ENCODE results near the gene INCA1.

Gene INCA1

DNA sequence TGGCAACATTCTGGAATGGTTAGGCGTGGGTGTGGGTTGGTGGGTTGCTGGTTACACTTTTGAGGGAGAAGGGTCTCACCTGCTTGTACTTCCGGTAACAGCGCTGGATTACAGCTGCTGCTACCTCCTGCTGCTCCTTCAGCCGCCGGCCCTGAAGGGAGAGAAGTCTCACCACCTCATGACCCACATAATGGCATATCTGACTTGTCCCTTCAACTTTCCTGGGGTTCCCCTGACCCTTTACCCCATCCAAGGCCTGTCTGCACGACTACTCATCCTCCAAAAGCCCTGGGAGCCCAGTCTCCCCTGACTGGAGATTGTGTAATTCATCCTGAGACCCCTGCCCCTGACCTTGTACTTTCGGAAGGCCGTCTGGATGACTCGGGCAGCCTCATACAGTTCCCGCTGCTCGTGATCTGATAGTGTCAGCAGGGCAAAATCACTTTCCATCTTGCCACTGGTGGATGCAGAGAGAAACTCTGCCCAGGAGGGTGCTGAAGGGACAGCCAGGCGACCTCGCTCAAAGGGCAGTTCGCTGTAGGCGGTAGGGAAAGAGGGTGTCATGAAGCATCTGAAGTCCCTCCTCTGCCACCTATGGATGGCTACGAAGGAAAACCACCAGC, 27.7 kb downstream of the INCA1 start:
- DNase-seq: no peak

DNA sequence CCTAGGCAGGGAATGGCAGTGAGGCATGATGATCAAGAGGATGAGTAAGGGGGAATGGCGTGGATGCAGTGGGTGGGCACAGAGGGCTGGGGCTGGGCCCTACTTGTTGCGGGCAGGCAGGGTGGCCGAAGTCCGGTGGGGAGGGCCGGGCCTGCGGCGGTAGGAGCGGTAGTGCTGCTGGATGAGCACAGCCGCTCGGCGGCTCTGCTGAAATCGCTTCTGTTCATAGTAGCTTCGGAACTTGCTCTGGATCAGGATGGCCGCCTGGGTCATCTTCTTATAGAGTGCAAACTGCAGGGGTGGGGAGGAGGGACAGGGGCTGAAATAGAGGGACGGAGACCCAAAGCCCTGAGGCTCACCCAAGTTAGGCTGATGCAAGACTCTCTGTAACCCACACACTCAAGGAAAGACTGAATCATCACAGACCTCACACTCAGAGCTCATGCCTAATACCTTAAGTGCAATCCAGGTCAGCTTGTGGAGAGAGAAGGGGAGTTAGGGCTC, 28.2 kb downstream of the INCA1 start:
- no peak for DNase-seq

GRCh38 chr17:4968486-4969046, 28.8 kb downstream of the INCA1 start:
- no peak for DNase-seq

DNA sequence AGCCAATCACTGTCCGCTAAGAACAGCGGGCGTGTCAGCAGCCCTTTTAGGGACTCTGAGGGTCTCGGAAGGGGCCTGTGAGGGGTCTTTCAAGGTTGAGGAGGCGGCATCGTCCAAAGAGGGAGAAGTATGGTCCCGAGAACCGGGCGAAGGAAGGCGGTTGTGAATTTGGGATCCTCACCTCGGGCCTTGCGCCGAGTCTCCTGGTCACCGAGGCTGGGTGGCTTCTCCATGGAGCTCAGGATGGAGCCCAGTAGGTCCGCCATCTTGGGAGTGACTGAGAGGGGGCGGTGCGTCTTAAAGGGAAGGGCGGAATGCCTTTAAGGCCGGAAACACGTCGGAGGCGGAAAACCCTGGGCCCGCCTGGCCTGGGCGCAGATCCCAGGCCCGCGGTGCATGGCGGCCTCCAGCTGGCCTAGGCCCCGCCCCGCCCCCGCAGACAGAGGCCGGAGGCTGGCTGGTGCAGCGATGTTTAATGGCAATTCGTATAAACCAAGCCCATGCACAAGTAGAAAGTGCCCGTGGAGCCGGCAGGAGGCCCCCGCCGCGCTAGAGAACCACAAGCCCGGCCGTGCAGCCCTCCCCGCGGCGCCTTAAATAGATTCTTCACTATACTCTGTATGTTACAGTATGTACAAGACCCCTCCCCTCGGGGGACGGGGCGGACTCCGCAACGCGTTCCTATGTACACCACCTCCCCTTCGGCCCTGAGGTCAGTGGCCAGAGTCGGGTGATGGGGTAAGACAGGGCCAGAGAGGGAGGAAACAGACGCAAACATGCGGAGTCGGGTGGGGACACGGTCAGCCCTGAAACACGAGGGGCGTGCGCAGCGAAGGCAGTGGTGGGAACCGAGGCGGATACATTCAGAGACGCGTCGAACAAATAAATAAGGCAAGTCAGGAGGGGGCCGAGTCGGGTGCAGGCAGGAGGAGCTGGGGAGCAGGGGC, 29.5 kb downstream of the INCA1 start, which contains the start of gene SPAG7:
SPAG7 (minus strand) TSS at position 279 of the 947 bp plus-strand sequence; CDS start at position 266, 13 bp downstream.
- DNase-seq: peak; percentile 89

- DNase-seq: peak; percentile 97
Measured at GRCh38 chr17:4966844-4967538, 30.3 kb downstream of the INCA1 start.

DNA sequence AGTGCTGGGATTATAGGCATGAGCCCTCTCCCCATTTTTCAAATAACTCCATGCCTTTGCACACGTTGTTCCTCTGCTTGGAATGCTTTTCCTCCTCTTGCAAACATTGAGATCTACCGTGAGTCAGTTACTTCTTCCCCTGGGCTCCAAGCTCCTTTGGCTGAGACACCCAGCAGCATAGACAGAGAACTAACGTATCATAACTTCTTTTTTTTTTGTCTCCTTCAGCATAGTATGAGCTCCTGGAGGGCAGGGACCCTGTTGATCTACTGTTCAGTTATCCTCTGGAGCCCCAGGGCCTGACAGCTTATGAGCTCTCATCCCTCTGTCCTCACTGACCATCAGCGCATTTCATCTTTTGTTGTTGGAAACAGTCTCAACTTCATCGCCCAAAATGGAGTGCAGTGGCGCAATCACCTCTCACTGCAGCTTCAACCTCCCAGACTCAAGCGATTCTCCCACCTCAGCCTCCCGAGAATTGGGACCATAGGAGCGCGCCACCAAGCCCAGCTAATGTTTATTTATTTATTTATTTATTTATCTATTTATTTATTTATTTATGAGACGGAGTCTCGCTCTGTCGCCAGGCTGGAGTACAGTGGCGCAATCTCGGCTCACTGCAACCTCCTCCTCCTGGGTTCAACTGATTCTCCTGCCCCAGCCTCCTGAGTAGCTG, 31.9 kb downstream of the INCA1 start:
- DNase-seq: no peak

DNA sequence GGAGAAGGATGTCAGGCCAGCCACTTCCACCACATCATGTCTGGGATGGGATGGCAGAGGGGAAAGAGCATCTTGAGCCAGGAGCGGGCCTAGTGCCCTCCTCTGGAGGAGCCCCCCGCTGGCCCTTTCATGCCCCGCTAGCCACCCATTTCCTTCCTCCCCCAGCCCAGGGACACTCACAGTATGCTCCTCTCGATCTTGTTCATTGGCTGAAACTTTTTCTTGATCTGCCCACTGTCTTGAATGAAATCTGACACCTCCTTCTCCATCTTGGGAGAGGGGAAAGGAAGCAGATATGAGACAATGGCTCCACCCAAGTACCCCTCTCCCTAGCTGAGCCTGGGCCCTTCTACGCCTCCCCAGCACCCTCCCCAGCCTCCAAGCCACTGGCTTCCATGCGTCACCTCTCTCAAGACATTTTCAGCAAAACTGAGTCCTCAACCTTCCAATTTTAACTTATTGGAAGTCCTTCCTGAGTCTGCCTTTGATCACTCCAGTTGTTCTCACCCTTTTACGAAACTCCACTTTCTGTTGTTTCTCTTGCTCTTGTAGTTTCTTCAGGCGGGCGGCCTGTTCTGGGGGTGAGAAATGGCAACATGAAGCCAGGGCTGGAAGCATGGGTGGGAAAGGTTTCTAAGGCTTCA, 36.9 kb downstream of the INCA1 start:
- DNase-seq: no peak

- DNase-seq: no peak
Measured at GRCh38 chr17:4959261-4959965, 37.9 kb downstream of the INCA1 start.

DNA sequence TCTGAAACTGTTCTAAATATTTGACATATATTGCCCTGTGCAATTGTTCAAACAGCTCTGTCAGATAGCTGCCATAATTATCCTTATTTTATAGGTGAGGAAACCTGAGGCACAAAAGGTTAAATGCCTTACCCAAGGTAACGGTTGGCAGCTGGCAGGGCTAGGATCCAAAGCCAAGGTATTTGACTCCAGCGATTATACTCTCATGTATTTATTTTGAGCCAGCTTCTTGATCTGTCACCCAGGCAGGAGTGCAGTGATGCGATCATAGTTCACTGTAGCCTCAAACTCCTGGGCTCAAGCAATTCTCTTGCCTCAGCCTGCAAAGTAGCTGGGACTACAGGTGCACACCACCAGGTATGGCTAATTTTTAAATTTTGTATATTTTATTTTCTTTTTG, 39.2 kb downstream of the INCA1 start:
- no peak for DNase-seq

DNA sequence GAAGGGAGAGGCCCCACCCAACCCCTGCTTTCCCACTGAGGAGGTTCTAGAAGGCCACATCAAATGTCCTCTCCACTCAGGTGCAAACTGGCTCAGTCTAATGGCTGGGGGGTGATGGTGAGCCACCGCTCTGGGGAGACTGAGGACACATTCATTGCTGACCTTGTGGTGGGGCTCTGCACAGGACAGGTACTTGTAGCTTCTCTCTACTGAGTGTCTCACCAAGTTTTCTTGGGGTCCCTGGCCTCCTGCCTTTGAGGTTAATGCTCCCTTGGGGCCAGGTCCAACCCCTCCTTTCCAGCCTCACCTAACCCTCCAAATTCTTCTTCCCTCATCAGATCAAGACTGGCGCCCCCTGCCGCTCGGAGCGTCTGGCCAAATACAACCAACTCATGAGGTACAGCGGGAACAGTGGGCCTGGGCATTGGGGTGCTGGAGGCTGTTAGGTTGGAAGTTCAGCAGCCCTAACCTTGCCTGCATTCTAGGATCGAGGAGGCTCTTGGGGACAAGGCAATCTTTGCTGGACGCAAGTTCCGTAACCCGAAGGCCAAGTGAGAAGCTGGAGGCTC, 40.7 kb downstream of the INCA1 start:
- no peak for DNase-seq

GRCh38 chr17:4955091-4955490, 42.2 kb downstream of the INCA1 start:
- no peak for DNase-seq

GRCh38 chr17:4953451-4953961, 43.8 kb downstream of the INCA1 start:
- DNase-seq: no peak

GRCh38 chr17:4951486-4951885, 45.8 kb downstream of the INCA1 start:
- no peak for DNase-seq

- DNase-seq: peak; percentile 29
Measured at GRCh38 chr17:4950746-4951204, 46.5 kb downstream of the INCA1 start, which contains the start of gene ENO3. Gene ENO3, plus strand, starts transcription at chr17:4951119. Its CDS starts 711 bp downstream, at chr17:4951830.

GRCh38 chr17:4950075-4950745, 47.1 kb downstream of the INCA1 start:
- peak; percentile 22 for DNase-seq

DNA sequence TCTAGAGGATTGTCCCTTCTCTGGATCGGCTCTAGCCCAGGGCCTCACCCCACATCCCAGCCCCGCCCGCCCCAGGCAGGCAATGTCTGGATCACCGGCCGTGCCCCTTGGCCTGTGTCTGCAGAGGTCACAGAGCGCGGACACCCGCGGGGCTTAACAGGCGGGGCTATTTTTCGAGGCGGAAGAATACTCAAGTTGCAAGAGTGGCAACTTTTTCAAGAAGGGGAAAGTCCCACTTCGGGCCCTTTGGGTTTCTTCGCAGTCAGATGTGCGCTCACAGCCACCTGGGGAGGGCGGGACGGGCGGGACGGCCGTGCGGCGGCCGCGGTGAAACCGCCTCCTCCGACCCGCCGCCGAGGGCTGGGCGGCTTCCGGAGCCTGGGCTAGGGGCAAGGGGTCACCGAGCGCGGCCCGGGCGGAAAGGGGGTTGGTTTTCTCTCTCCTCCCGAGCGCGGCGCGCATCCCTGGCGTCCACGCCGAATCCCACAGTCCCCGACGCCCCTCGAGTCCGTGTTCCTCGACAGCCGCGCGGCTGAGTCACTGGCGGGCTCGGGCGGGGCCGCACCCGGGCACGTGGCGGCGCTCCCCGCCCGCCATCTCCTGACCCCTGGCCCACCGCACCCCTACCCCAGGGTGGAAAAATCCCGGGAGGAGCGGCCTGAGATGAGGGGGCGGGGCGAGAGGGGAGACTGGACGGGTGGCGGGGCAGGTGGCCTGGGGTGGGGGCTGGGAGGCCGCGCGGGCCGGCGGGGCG, 47.8 kb downstream of the INCA1 start:
- DNase-seq: peak; percentile 50

DNA sequence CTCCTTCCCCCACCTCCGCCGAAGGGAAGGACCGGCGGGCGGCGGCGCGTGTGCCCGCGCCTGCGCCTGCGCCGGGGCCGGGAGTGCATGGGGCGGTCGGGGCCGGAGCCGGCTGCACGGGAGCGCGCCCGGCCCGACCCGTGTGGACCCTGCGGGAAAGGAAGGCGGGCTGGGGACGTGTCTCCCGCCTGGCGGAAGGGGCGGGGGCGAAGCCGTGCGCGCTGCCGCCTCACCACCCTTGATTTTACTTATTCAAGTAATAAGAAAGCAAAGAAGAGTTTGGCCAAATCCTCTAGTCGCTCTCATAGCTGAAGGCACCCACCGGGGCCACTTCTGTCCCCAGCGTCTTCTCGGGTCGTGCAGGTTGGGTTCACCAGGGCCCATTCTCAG, 48.4 kb downstream of the INCA1 start:
- DNase-seq: peak; percentile 86

DNA sequence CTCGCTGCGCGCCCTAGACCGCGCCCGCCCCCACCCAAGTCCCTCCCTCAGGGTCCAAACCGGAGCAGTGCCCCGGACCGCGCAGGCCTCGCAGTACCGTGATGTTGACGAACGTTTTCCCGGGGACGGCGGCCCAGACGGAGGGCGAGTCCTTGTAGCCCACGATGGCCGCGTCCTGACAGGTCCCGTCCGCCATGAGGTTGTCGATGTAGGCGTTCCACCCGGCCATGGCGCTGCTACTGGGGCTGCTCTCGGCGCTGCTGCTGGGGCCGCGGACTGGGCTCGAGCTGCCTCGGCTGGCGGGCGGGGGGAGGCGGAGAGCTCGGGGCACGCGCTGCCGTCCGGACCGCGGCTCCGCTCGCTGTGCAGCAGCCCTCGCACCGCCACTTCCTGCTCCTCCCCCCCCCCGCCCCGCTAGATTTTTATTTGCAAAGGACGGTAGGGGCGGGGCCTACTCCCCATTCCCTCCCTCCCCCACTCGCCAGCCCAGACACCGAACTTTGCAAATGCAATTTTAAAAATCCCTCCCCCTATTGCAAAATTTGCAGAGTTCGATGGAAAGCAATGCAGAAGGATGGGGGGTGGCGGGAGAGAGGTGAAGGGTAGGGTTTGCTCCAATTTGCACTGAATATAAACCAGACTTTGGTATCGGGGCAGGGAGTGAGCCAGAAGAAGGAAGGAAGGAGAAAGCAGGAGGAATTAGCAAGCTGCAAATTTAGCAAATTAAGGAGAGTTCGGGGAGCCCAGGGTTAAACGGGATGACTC, 49.0 kb downstream of the INCA1 start, which contains the start of gene PFN1:
PFN1 (minus strand) TSS at position 365 of the 765 bp plus-strand sequence; CDS start at position 229, 136 bp downstream.
- peak; percentile 82 for DNase-seq

Data from NCI-H345 (cell line).